Activated T-helper 2 cell treated with anti-CD3 and anti-CD28 coated beads, Interferon-gamma antibody, Interleukin-2, Interleukin-4, amounts not matched to agents 10 μg/mL and 5 μg/mL and 100 μg/mL, durations not matched to agents 14 hours and 24 hours and 36 hours (primary cell): ENCODE measurements around the gene SOX3. TPM values are rescaled to one million over a fixed set of nuclear protein-coding genes. Genes with fewer than 3 reads are reported as not detected.

ENCODE experiments used
- DNase-seq: peaks from one replicate; pipeline ENCODE4 v3.0.0; 2021; ENCODE audit warnings: low spot score
- H3K27ac Mint-ChIP-seq: one replicate; pipeline ENCODE4 v1.8.0; 2021; ENCODE audit warnings: mixed read lengths
- H3K27me3 Mint-ChIP-seq: one replicate; pipeline ENCODE4 v1.8.0; 2021; ENCODE audit warnings: low read depth, mixed read lengths
- H3K36me3 Mint-ChIP-seq: one replicate; pipeline ENCODE4 v1.8.0; 2021; ENCODE audit warnings: low read depth, mixed read lengths
- H3K4me1 Mint-ChIP-seq: one replicate; pipeline ENCODE4 v1.8.0; 2021; ENCODE audit warnings: low read depth, mixed read lengths
- H3K4me3 Mint-ChIP-seq: one replicate; pipeline ENCODE4 v1.8.0; 2021; ENCODE audit warnings: low read depth, mild to moderate bottlenecking, moderate library complexity, mixed read lengths
- H3K9me3 Mint-ChIP-seq: one replicate; pipeline ENCODE4 v1.8.0; 2021; ENCODE audit warnings: mixed read lengths
- intact Hi-C: fragments of 100-400 bp; cut with micrococcal nuclease; formaldehyde crosslinking; loops from one replicate; pipeline ENCODE4 v1.15.1; 2023
- total RNA-seq: library from RNA; stranded (reverse); gene quantifications from 2 replicates; pipeline ENCODE4 v1.2.3, GENCODE V29; 2022

Gene SOX3
- total RNA-seq, 1 donor from 2014 or later: not detected

GRCh38 chrX:140477987-140478386 lies 26.9 kb downstream of the SOX3 start:
- Mint-ChIP-seq H3K4me1 (no peaks in the 10 kb centered on the region), H3K9me3 (peaks cover 15% of the 10 kb centered on the region), H3K36me3 (no peaks in the 10 kb centered on the region), H3K4me3 (no peak overlapping the region), H3K27me3 (no peaks in the 10 kb centered on the region), H3K27ac (no peak overlapping the region)
- DNase-seq: no peak
- intact Hi-C loops: no loop called here

GRCh38 chrX:140475025-140475424 lies 29.8 kb downstream of the SOX3 start:
- DNase-seq: no peak
- no peak overlapping the region for H3K4me3 Mint-ChIP-seq
- no peaks in the 10 kb centered on the region for H3K4me1 Mint-ChIP-seq
- peaks cover 15% of the 10 kb centered on the region for H3K9me3 Mint-ChIP-seq
- H3K36me3 Mint-ChIP-seq: no peaks in the 10 kb centered on the region
- H3K27me3 Mint-ChIP-seq: no peaks in the 10 kb centered on the region
- intact Hi-C loops: no loop called here
- no peak overlapping the region for H3K27ac Mint-ChIP-seq

- no peaks in the 10 kb centered on the region for H3K9me3 Mint-ChIP-seq
- intact Hi-C loops: no loop called here
- H3K27ac Mint-ChIP-seq: no peak overlapping the region
- H3K36me3 Mint-ChIP-seq: no peaks in the 10 kb centered on the region
- DNase-seq: no peak
- no peaks in the 10 kb centered on the region for H3K27me3 Mint-ChIP-seq
- no peaks in the 10 kb centered on the region for H3K4me1 Mint-ChIP-seq
- no peak overlapping the region for H3K4me3 Mint-ChIP-seq
These were observed 37.7 kb downstream of the SOX3 start for GRCh38 chrX:140467211-140467610.

Other genes with a start within 250 kb of the SOX3 start
- gene LINC00632, start 204.7 kb upstream of the SOX3 start, total RNA-seq: 3.1 and 3.3 TPM in 2 replicates